HG02970 (cell line): ENCODE results near the gene NCAPG.

Source experiments
- ATAC-seq: cut with Tn5 transposase; IDR thresholded peaks from one replicate; pipeline ENCODE4 v1.9.1; 2021; ENCODE audit warnings: mild to moderate bottlenecking, moderate library complexity, moderate number of reproducible peaks; ENCODE audit not compliant: unreplicated experiment, low FRiP score

NCAPG gene

GRCh38 chr4:17866810-17867209 is 56.0 kb downstream of the NCAPG start:
- no peak for ATAC-seq

DNA sequence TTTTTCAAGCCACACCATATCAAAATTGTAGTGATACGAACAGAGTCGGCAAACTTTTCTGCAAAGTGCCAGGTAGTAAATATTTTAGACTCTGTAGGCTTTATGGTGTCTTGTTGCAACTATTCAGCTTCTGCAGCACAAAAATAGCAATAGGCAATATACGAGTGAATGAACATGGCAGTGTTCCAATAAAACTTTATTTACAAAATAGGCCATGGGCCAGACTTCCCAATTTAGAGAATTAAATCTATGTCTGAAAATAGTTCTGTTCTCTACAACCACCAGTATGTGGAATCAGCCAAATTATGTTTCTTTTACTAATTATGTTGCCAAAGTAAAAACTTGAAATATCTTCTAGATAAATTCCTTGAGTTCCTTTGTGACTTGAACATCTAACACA is 56.5 kb downstream of the NCAPG start:
- ATAC-seq: no peak

DNA sequence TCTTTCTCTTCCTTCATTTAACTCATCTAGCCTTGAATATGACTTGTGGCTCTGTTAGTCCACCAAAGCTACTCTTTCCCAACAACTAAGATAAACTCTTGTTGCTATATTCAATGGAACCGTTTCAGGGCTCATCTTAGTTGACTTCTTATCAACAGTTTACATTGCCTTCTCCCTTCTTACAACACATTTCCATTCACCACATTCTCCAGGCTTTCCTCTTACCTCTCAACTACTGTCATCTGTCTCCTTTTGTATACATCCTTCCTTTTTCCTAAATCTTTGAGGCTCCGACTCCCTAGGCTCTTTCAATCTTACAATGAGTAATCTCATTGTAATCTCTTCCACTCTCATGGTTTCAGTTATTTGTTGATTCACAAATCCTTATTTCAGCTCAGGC is 58.5 kb downstream of the NCAPG start:
- ATAC-seq: no peak

DNA sequence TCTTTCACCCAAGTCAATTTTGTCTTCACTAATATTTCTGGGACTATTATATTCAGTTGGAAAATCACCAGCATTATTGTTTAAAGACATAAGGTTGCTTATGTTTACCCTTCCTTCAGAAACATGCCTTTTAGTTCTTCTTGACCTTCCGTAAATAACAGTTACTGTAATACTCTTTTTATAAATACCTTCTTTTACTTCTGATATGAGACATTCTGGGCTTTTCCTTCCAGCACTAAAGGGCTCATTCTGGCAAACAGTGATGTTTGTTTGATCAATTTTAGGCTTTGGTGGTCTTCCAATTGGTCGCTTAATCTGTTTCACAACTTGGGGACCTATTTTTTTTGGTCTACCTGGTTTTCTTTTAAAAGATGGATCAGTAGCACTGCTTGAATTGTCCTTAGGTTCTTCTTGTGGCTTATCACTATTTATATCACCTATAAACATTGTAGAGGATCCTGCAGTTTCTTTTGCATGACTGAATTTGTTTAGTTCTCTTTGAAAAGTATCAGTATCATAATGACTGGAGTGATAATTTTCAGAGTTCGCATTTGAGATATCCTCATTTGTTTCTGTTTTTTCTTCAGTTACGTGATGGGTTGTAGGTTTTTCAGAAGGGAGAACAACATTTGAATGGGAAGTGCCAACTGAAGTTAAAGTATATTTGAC is 64.8 kb downstream of the NCAPG start:
- peak; percentile 79 for ATAC-seq

- no peak for ATAC-seq
Measured at GRCh38 chr4:17876943-17877342, 66.2 kb downstream of the NCAPG start.

DNA sequence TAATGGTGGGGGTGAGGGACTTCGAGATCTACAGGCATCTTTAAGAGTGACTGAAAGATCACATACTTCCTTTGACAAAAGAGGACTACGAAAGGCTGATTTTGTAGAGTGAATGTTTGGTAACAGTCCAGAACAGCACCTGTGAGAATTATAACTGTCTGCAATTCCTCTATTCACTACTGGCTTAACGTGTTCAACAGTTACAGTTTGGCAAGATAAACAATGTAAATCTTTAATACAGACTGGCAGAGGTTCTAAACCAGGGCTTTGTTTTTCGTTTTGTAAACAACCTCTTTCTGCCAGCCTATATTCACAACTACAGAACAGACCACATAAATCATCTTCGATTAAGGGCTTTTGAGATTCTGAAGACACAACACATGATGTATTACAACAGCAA is 66.9 kb downstream of the NCAPG start:
- no peak for ATAC-seq

- no peak for ATAC-seq
Measured at GRCh38 chr4:17884063-17884462, 73.3 kb downstream of the NCAPG start.

GRCh38 chr4:17884511-17884910 is 73.7 kb downstream of the NCAPG start:
- ATAC-seq: no peak

GRCh38 chr4:17889692-17890091 is 78.9 kb downstream of the NCAPG start:
- ATAC-seq: no peak

DNA sequence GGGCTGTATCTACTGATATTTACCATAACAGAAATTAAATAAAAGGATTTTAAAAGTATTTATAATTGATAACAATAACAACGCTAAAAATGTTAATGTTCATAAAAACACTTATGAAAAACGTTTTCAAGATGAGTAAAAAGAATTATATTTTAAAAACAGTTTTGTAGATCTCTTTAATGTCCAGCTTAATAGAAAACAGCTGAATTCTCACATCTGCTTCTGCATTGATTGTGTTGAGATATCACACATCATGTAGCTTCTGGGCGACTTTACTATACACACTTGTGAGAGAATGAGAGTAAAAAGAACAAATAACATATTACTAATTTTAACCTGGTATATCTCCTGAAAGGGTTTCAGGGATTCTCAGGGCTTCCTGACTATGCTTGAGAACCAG is 83.6 kb downstream of the NCAPG start:
- ATAC-seq: no peak
